ENCODE measurements around the gene NXF2. TPM values are rescaled to one million over a fixed set of nuclear protein-coding genes. Genes with fewer than 3 reads are reported as not detected.
"Not testable (repeated sequence)": the region's sequence is repeated elsewhere in the genome, so short reads cannot be mapped to it uniquely, and the experiment has no call there.

Gene NXF2
- not detected for total RNA-seq
- polyA plus RNA-seq, result not detected

- DNase-seq (ENCODE audit: extremely low spot score); H3K4me1 ChIP-seq (ENCODE audit: insufficient read depth); H3K36me3 ChIP-seq (ENCODE audit: insufficient read depth); H3K4me3 ChIP-seq (ENCODE audit: low read depth, low read length); H3K27ac ChIP-seq (ENCODE audit: low read depth): not testable (repeated sequence)
- WGBS, result no CpG with 5 or more reads among the region's 9 CpGs
Observed at GRCh38 chrX:102246893-102247292, at the start of gene NXF2. Gene NXF2 (plus strand): TSS chrX:102247167. CDS start chrX:102307079, 59,912 bp downstream.

GRCh38 chrX:102207940-102208339 is 39.0 kb upstream of the NXF2 start:
- not testable (repeated sequence) for DNase-seq (ENCODE audit: extremely low spot score); H3K4me3 ChIP-seq (ENCODE audit: low read depth, low read length); H3K36me3 ChIP-seq (ENCODE audit: insufficient read depth); H3K4me1 ChIP-seq (ENCODE audit: insufficient read depth); H3K27ac ChIP-seq (ENCODE audit: low read depth)
- WGBS, result no CpG with 5 or more reads among the region's 5 CpGs

- not testable (repeated sequence) for H3K4me1 ChIP-seq (ENCODE audit: insufficient read depth); H3K36me3 ChIP-seq (ENCODE audit: insufficient read depth); DNase-seq (ENCODE audit: extremely low spot score); H3K27ac ChIP-seq (ENCODE audit: low read depth); H3K4me3 ChIP-seq (ENCODE audit: low read depth, low read length)
- WGBS, result no CpG with 5 or more reads among the region's 15 CpGs
Observed at GRCh38 chrX:102214986-102215385, 32.0 kb upstream of the NXF2 start, which contains the start of gene TCP11X1. Gene TCP11X1 (plus strand): TSS chrX:102215301.

GRCh38 chrX:102216497-102216896 is 30.5 kb upstream of the NXF2 start:
- not testable (repeated sequence) for DNase-seq (ENCODE audit: extremely low spot score); H3K27ac ChIP-seq (ENCODE audit: low read depth); H3K4me1 ChIP-seq (ENCODE audit: insufficient read depth); H3K36me3 ChIP-seq (ENCODE audit: insufficient read depth); H3K4me3 ChIP-seq (ENCODE audit: low read depth, low read length)
- WGBS, result no CpG with 5 or more reads among the region's 3 CpGs

GRCh38 chrX:102235678-102236077 is 11.3 kb upstream of the NXF2 start:
- not testable (repeated sequence) for H3K27ac ChIP-seq (ENCODE audit: low read depth); H3K4me3 ChIP-seq (ENCODE audit: low read depth, low read length); DNase-seq (ENCODE audit: extremely low spot score); H3K36me3 ChIP-seq (ENCODE audit: insufficient read depth); H3K4me1 ChIP-seq (ENCODE audit: insufficient read depth)
- 88% methylated on average over 5 of the region's 7 CpGs for WGBS

GRCh38 chrX:102240265-102240664 is 6.7 kb upstream of the NXF2 start:
- 93% methylated on average over 9 of the region's 15 CpGs for WGBS
- H3K4me3 ChIP-seq (ENCODE audit: low read depth, low read length); H3K27ac ChIP-seq (ENCODE audit: low read depth); H3K36me3 ChIP-seq (ENCODE audit: insufficient read depth); DNase-seq (ENCODE audit: extremely low spot score); H3K4me1 ChIP-seq (ENCODE audit: insufficient read depth): not testable (repeated sequence)

- not testable (repeated sequence) for DNase-seq (ENCODE audit: extremely low spot score); H3K36me3 ChIP-seq (ENCODE audit: insufficient read depth); H3K4me3 ChIP-seq (ENCODE audit: low read depth, low read length); H3K27ac ChIP-seq (ENCODE audit: low read depth); H3K4me1 ChIP-seq (ENCODE audit: insufficient read depth)
- no CpG with 5 or more reads among the region's 4 CpGs for WGBS
Observed at GRCh38 chrX:102272231-102272630, 25.3 kb downstream of the NXF2 start.

GRCh38 chrX:102338162-102338561 is 91.2 kb downstream of the NXF2 start:
- no peaks in the 10 kb centered on the region for H3K36me3 ChIP-seq (ENCODE audit: insufficient read depth)
- WGBS, result 77% methylated on average over 4 of the region's 4 CpGs
- DNase-seq (ENCODE audit: extremely low spot score), result no peak
- H3K27ac ChIP-seq (ENCODE audit: low read depth), result no peak overlapping the region
- H3K4me3 ChIP-seq (ENCODE audit: low read depth, low read length), result no peak overlapping the region
- no peaks in the 10 kb centered on the region for H3K4me1 ChIP-seq (ENCODE audit: insufficient read depth)

- H3K27ac ChIP-seq (ENCODE audit: low read depth), result no peak overlapping the region
- no peaks in the 10 kb centered on the region for H3K36me3 ChIP-seq (ENCODE audit: insufficient read depth)
- H3K4me1 ChIP-seq (ENCODE audit: insufficient read depth), result no peaks in the 10 kb centered on the region
- no peak for DNase-seq (ENCODE audit: extremely low spot score)
- no peak overlapping the region for H3K4me3 ChIP-seq (ENCODE audit: low read depth, low read length)
- 72% methylated on average over 19 of the region's 19 CpGs for WGBS
Observed at GRCh38 chrX:102339312-102340298, 92.6 kb downstream of the NXF2 start.

GRCh38 chrX:102341867-102342266 is 94.9 kb downstream of the NXF2 start:
- WGBS, result 19% methylated on average over 2 of the region's 2 CpGs
- H3K4me3 ChIP-seq (ENCODE audit: low read depth, low read length), result no peak overlapping the region
- H3K27ac ChIP-seq (ENCODE audit: low read depth), result no peak overlapping the region
- no peaks in the 10 kb centered on the region for H3K4me1 ChIP-seq (ENCODE audit: insufficient read depth)
- no peak for DNase-seq (ENCODE audit: extremely low spot score)
- H3K36me3 ChIP-seq (ENCODE audit: insufficient read depth), result no peaks in the 10 kb centered on the region

- DNase-seq (ENCODE audit: extremely low spot score), result no peak
- H3K4me1 ChIP-seq (ENCODE audit: insufficient read depth), result no peaks in the 10 kb centered on the region
- WGBS, result 21% methylated on average over 3 of the region's 3 CpGs
- no peak overlapping the region for H3K4me3 ChIP-seq (ENCODE audit: low read depth, low read length)
- H3K27ac ChIP-seq (ENCODE audit: low read depth), result no peak overlapping the region
- H3K36me3 ChIP-seq (ENCODE audit: insufficient read depth), result no peaks in the 10 kb centered on the region
Observed at GRCh38 chrX:102345916-102346315, 98.9 kb downstream of the NXF2 start.

Other genes starting within 250 kb of the NXF2 start
- gene TCEAL2, start 121.5 kb upstream of the NXF2 start, total RNA-seq, result 1.8 TPM
- 14.3 TPM for gene TCEAL2, start 121.5 kb upstream of the NXF2 start, polyA plus RNA-seq
- gene TCEAL6, start 104.7 kb upstream of the NXF2 start, total RNA-seq, result not detected
- gene TCEAL6, start 104.7 kb upstream of the NXF2 start, polyA plus RNA-seq, result 0.44 TPM
- 1.2 TPM for gene BEX5, start 91.2 kb upstream of the NXF2 start, total RNA-seq
- gene BEX5, start 91.2 kb upstream of the NXF2 start, polyA plus RNA-seq, result 0.87 TPM
- not detected for gene TCP11X1, start 31.9 kb upstream of the NXF2 start, total RNA-seq
- not detected for gene TCP11X1, start 31.9 kb upstream of the NXF2 start, polyA plus RNA-seq
- not detected for gene NXF2B, start 192.8 kb downstream of the NXF2 start, total RNA-seq
- gene NXF2B, start 192.8 kb downstream of the NXF2 start, polyA plus RNA-seq, result not detected
- gene TCP11X2, start 224.6 kb downstream of the NXF2 start, total RNA-seq, result not detected
- not detected for gene TCP11X2, start 224.6 kb downstream of the NXF2 start, polyA plus RNA-seq